ENCODE results near the gene CLASP1. TPM values are rescaled to one million over a fixed set of nuclear protein-coding genes. Genes with fewer than 3 reads are reported as not detected.

Gene CLASP1
- total RNA-seq, 3 donors from 2014 or later = 30.0 to 64.6 (median 35.1) TPM

DNA sequence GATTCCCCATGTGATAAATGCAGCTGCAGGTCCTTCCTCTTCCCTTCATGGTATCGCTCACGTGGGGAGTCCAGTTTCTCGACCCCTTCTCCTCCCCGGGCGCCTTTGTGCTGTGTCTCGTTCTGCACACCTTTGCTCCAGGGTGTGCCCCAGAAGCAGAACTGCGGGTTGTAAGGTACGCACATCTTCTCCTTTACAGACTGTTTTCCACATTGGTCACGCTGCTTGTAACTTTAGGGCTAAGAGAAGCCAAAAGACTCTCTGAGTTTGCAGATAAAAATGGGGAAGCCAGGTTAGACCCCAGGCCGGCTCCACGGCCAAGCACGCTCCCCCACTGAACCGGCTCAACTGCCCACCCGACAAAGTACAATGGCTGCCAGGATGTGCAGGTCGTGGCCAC, 318.3 kb downstream of the CLASP1 start:
- ATAC-seq (no peak), DNase-seq (no peak)
- H3K36me3 ChIP-seq (ENCODE audit: low read depth) = no peaks in the 10 kb centered on the region
- H3K4me3 ChIP-seq = no peak overlapping the region
- intact Hi-C loops (cut with DNase I, micrococcal nuclease) = no loop called here
- no peak for TF ChIP-seq CTCF (IDR thresholded peaks at IDR 0.05)
- no peaks in the 10 kb centered on the region for H3K9me3 ChIP-seq
- no peaks in the 10 kb centered on the region for H3K4me1 ChIP-seq (ENCODE audit: low read depth)

- no peak for DNase-seq
- Histone ChIP-seq H3K9me3 (no peaks in the 10 kb centered on the region), H3K4me1 (ENCODE audit: low read depth) (no peaks in the 10 kb centered on the region), H3K4me3 (no peak overlapping the region), H3K36me3 (ENCODE audit: low read depth) (no peaks in the 10 kb centered on the region)
- no peak for ATAC-seq
- no peak for TF ChIP-seq CTCF (IDR thresholded peaks at IDR 0.05)
- intact Hi-C loops (cut with DNase I, micrococcal nuclease) = no loop called here
Observed at GRCh38 chr2:121329786-121330185, 319.5 kb downstream of the CLASP1 start.

DNA sequence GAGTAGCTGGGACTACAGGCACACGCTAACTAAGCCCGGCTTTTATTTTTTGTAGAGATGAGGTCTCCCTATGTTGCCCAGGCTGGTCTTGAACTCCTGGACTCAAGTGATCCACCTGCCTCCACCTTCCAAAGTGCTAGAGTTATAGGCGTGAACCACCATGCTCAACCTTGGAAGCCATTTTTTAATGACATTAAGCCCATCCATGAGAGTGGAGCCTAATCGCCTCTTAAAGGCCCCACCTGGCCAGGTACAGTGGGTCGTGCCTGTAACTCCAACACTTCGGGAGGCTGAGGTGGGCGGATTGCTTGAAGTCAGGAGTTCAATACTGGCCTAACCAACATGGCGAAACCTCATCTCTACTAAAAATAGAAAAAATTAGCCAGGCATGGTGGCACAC, 322.6 kb downstream of the CLASP1 start:
- TF ChIP-seq CTCF (IDR thresholded peaks at IDR 0.05) = no peak
- DNase-seq (no peak), ATAC-seq (no peak)
- intact Hi-C loops (cut with DNase I, micrococcal nuclease) = no loop called here
- H3K4me3 ChIP-seq = no peak overlapping the region
- H3K4me1 ChIP-seq (ENCODE audit: low read depth) = no peaks in the 10 kb centered on the region
- no peaks in the 10 kb centered on the region for H3K9me3 ChIP-seq
- H3K36me3 ChIP-seq (ENCODE audit: low read depth) = no peaks in the 10 kb centered on the region

GRCh38 chr2:121324601-121325000, 324.7 kb downstream of the CLASP1 start:
- TF ChIP-seq CTCF (IDR thresholded peaks at IDR 0.05) = no peak
- intact Hi-C loops (cut with DNase I, micrococcal nuclease) = no loop called here
- H3K36me3 ChIP-seq (ENCODE audit: low read depth) = no peaks in the 10 kb centered on the region
- no peaks in the 10 kb centered on the region for H3K4me1 ChIP-seq (ENCODE audit: low read depth)
- no peak overlapping the region for H3K4me3 ChIP-seq
- DNase-seq = no peak
- no peak for ATAC-seq
- H3K9me3 ChIP-seq = no peaks in the 10 kb centered on the region

GRCh38 chr2:121321476-121321875, 327.8 kb downstream of the CLASP1 start:
- H3K4me3 ChIP-seq = no peak overlapping the region
- intact Hi-C loops (cut with DNase I, micrococcal nuclease) = no loop called here
- H3K36me3 ChIP-seq (ENCODE audit: low read depth) = no peaks in the 10 kb centered on the region
- no peak for DNase-seq
- no peaks in the 10 kb centered on the region for H3K9me3 ChIP-seq
- H3K4me1 ChIP-seq (ENCODE audit: low read depth) = no peaks in the 10 kb centered on the region
- TF ChIP-seq CTCF (IDR thresholded peaks at IDR 0.05) = no peak
- no peak for ATAC-seq

DNA sequence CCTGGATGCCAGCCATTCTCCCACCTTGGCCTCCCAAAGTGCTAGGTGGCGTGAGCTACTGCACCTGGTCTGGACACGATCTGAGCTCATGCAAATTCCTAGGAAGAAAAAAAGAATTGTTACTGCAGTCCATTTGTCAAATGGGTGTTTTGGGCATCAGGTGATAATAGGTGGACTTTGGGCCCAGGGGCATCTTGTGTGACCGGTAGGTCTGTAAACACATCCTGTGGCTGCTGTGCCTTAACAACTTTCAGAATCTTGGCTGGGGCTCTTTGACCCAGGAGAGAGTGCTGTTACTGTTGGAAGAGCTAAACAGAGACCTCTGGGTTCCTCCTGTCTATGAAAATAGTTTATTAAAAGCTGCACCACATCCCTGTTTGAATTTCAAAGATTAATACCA, 329.3 kb downstream of the CLASP1 start:
- Histone ChIP-seq H3K36me3 (ENCODE audit: low read depth) (no peaks in the 10 kb centered on the region), H3K4me3 (no peak overlapping the region), H3K9me3 (no peaks in the 10 kb centered on the region), H3K4me1 (ENCODE audit: low read depth) (no peaks in the 10 kb centered on the region)
- intact Hi-C loops (cut with DNase I, micrococcal nuclease) = no loop called here
- ATAC-seq (peak; percentile 18), DNase-seq (no peak)
- TF ChIP-seq CTCF (IDR thresholded peaks at IDR 0.05) = no peak
